Thymus (tissue), 11 donors: ENCODE measurements around the gene TMEM87B. TPM values are rescaled to one million over a fixed set of nuclear protein-coding genes. Genes with fewer than 3 reads are reported as not detected.
"Not testable (repeated sequence)": the region's sequence is repeated elsewhere in the genome, so short reads cannot be mapped to it uniquely, and the experiment has no call there.

ENCODE experiments used
- DNase-seq, 9 donors: peaks; one replicate each; pipeline ENCODE4 v3.0.0-alpha.2; 2013; ENCODE audit warnings: low spot score in 9 of 9, low read depth in 6 of 9, missing footprints in 1 of 9
- H3K27ac ChIP-seq, 2 donors: one replicate each; pipeline ENCODE4 v1.5.1; 2013; ENCODE audit warnings: control low read depth in 1 of 2, low read depth in 1 of 2, low read length in 1 of 2, mild to moderate bottlenecking in 1 of 2, moderate library complexity in 1 of 2
- H3K27me3 ChIP-seq, 2 donors: one replicate each; pipeline ENCODE4 v1.5.1; 2013; ENCODE audit warnings: low read length in 1 of 2; ENCODE audit not compliant: control insufficient read depth in 2 of 2, insufficient read depth in 1 of 2
- H3K36me3 ChIP-seq, 2 donors: one replicate each; pipeline ENCODE4 v1.5.1; 2013; ENCODE audit warnings: low read length in 1 of 2, mild to moderate bottlenecking in 1 of 2, moderate library complexity in 1 of 2; ENCODE audit not compliant: control insufficient read depth in 2 of 2, insufficient read depth in 2 of 2
- H3K4me1 ChIP-seq, 2 donors: one replicate each; pipeline ENCODE4 v1.5.1; 2013; ENCODE audit warnings: low read length in 2 of 2; ENCODE audit not compliant: control insufficient read depth in 2 of 2, insufficient read depth in 2 of 2
- H3K4me3 ChIP-seq, 2 donors: one replicate each; pipeline ENCODE4 v1.5.1; 2013; ENCODE audit warnings: low read length in 2 of 2, control low read depth in 1 of 2, mild to moderate bottlenecking in 1 of 2
- H3K9me3 ChIP-seq, 2 donors: one replicate each; pipeline ENCODE4 v1.5.1; 2013; ENCODE audit warnings: low read length in 1 of 2, mild to moderate bottlenecking in 1 of 2; ENCODE audit not compliant: control insufficient read depth in 2 of 2, insufficient read depth in 1 of 2
- WGBS: extraction: QIAGEN DNeasy Blood & Tissue Kit; methylation state at CpG from one replicate; pipeline ENCODE4 v1.1.7; 2013; 5-methylcytosine and 5-hydroxymethylcytosine counted together
- polyA plus RNA-seq: library from polyadenylated mRNA; stranded (reverse); fragments of 200-250 nt; gene quantifications from one replicate; pipeline ENCODE4 v1.2.3, GENCODE V29; 2013
- total RNA-seq: library from RNA; stranded (reverse); fragments of 120-200 nt; gene quantifications from one replicate; pipeline ENCODE4 v1.2.4, GENCODE V29; 2013
- donor health status: healthy.

The TMEM87B gene
- total and polyA plus RNA-seq, 2 donors = 13.1 to 18.6 TPM

DNA sequence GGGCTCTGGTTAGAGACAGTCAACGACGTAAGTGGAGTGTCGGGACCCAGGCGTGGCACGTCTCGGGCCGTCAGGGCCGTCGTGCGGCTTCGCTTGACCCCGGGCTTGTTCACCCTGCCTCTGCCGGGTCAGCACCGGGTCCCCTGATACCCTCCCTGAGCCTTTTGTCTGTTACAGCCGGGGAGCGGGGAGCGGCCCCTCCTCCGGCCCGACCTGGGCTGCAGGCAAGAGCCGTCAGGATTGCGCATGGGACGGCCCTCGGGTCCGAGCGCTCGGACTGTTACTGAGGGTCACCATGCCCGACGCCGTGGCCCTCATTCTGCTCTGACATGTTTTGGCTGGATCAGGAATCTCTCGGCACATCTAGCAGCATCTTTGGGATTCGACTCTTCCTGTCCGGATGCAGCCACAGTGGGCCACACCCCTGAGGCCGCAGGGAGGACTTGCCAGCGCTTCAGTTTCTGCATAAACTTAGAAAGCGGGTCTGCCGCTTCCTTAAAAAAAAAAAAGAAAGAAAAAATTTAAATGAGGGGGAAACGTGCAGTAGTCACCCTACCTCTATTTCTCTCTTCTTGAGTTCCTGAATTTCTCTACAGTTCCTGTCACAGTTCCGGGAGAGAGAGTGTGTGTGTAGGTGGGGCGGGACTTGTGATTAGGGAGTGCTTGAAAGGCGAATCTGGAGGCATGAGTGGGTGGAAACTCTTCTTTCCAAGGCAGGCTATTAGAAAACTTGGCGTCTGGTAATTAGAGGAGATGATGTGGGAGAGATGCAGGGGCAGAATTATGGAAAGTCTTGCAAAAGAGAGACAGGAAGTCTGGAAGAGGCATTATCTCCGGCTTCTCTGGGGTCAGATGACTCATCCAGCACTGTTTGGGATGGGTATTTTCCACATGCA lies 909 bp downstream of the TMEM87B start:
- peak overlapping the region; percentile 64 to 86 for H3K4me3 ChIP-seq
- no peaks in the 10 kb centered on the region for H3K27me3 ChIP-seq
- peaks cover 0 to 9% of the 10 kb centered on the region in 2 donors for H3K36me3 ChIP-seq
- no peaks in the 10 kb centered on the region for H3K9me3 ChIP-seq
- peaks cover 6 to 17% of the 10 kb centered on the region in 2 donors for H3K4me1 ChIP-seq
- WGBS = under 1% methylated on average over 42 of the region's 42 CpGs
- peak overlapping the region; percentile 92 to 93 for H3K27ac ChIP-seq
- DNase-seq = peak in 7 of 9 donors; percentile 13 to 64 (median 31)

DNA sequence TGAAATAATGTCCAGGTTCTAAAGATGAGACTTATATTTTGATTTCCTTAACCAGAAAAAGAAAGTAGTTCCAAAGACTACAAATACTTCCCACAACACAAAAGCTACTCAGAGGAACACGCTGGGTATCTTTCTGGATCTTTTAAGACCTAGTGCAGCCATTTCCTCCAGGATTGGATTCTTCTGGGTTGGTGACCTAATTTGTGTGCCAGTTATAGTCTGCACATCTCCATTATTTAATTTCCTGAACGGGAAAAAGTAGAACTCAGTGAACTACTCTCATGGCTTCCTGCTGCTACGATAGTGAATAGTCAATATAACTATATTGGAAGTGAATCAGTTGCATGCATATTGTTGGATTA lies 1.5 kb downstream of the TMEM87B start:
- Histone ChIP-seq H3K27ac (peak overlapping the region in 1 of 2 donors; percentile 92), H3K4me3 (peak overlapping the region; percentile 64 to 86), H3K27me3 (no peaks in the 10 kb centered on the region), H3K4me1 (peaks cover 6 to 17% of the 10 kb centered on the region in 2 donors), H3K9me3 (no peaks in the 10 kb centered on the region), H3K36me3 (peaks cover under 1 to 9% of the 10 kb centered on the region in 2 donors)
- 57% methylated on average over 3 of the region's 3 CpGs for WGBS
- no peak for DNase-seq

DNA sequence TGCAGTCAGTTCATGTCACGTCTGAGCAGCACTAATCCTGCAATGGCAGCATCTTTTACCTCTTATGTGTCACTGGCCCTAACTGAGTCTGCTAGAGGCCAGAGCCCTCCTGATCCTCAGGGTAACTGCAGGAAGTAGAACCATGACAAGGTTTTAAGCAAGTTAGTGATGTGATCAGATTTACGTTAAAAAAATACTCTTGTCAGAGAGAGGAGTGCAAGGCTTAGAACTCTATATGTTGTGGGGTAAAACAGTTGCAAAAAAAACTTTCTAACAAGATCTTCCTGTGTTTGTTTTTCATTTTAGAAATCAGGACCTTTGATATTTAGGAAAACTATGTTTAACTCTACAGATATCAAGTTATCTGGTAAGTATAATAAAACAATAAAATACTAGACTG lies 4.6 kb downstream of the TMEM87B start:
- Histone ChIP-seq H3K4me1 (peaks cover 3 to 13% of the 10 kb centered on the region in 2 donors), H3K4me3 (no peak overlapping the region), H3K36me3 (peaks cover 6 to 24% of the 10 kb centered on the region in 2 donors), H3K27me3 (no peaks in the 10 kb centered on the region), H3K27ac (no peak overlapping the region), H3K9me3 (no peaks in the 10 kb centered on the region)
- 93% methylated on average over 2 of the region's 2 CpGs for WGBS
- DNase-seq = no peak

- H3K4me1 ChIP-seq = peaks cover 2 to 11% of the 10 kb centered on the region in 2 donors
Observed at GRCh38 chr2:112061299-112061698, 6.2 kb downstream of the TMEM87B start.

DNA sequence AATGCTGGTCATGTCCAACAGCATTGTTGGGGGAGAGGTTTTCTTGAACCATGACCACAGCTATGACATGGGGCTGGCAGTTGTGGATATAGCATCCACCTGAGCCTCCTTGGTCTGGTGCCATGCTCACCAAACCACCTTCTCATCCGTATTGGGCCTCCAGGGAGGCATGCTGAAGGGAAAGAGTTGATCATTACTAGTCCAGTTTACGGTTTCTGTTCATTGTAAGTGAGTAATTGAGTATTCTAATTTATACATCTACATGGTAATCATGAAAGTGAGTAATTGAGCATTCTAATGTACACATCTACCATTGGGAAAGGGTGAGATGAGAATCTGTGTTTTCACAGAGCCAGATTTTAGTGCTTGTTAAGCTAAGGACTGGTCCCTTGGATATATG lies 6.8 kb downstream of the TMEM87B start:
- Histone ChIP-seq H3K4me3 (no peak overlapping the region), H3K4me1 (peaks cover 0 to 6% of the 10 kb centered on the region in 2 donors), H3K27ac (no peak overlapping the region), H3K9me3 (no peaks in the 10 kb centered on the region), H3K27me3 (no peaks in the 10 kb centered on the region), H3K36me3 (peaks cover 12 to 34% of the 10 kb centered on the region in 2 donors)
- DNase-seq = no peak
- WGBS = 97% methylated on average over 2 of the region's 2 CpGs

More at GRCh38 chr2:112061299-112061698, 6.2 kb downstream of the TMEM87B start:
- WGBS = 97% methylated on average over 1 of the region's 1 CpG
- no peaks in the 10 kb centered on the region for H3K27me3 ChIP-seq
- peaks cover 12 to 33% of the 10 kb centered on the region in 2 donors for H3K36me3 ChIP-seq
- no peak overlapping the region for H3K27ac ChIP-seq
- no peaks in the 10 kb centered on the region for H3K9me3 ChIP-seq
- no peak overlapping the region for H3K4me3 ChIP-seq
- no peak for DNase-seq

- Histone ChIP-seq H3K27ac (no peak overlapping the region), H3K9me3 (no peaks in the 10 kb centered on the region), H3K4me1 (no peaks in the 10 kb centered on the region), H3K4me3 (no peak overlapping the region), H3K36me3 (peaks cover 12 to 39% of the 10 kb centered on the region in 2 donors), H3K27me3 (no peaks in the 10 kb centered on the region)
- WGBS = 98% methylated on average over 1 of the region's 1 CpG
- no peak for DNase-seq
Observed at GRCh38 chr2:112062894-112063293, 7.8 kb downstream of the TMEM87B start.

DNA sequence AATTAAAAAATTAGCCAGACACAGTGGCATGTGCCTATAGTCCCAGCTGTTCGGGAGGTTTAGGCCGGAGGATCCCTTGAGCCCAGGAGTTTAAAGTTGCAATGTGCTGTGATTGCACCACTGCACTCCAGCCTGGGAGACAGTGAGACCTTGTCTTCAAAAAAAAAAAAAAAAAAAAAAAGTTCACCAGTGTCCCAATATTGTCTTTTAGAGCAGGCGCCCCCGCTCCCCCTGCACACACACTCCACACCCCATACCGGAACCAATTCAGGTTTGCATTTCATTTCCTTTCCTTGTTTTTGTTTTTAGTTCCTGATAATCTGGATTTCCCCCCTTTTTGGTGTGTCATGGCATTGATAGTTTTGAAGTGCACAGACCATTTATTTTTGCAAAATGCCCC lies 10.4 kb downstream of the TMEM87B start:
- DNase-seq = no peak
- Histone ChIP-seq H3K4me3 (no peak overlapping the region), H3K27me3 (no peaks in the 10 kb centered on the region), H3K4me1 (no peaks in the 10 kb centered on the region), H3K36me3 (peaks cover 12 to 36% of the 10 kb centered on the region in 2 donors), H3K9me3 (no peaks in the 10 kb centered on the region), H3K27ac (no peak overlapping the region)
- WGBS = 79% methylated on average over 5 of the region's 5 CpGs

DNA sequence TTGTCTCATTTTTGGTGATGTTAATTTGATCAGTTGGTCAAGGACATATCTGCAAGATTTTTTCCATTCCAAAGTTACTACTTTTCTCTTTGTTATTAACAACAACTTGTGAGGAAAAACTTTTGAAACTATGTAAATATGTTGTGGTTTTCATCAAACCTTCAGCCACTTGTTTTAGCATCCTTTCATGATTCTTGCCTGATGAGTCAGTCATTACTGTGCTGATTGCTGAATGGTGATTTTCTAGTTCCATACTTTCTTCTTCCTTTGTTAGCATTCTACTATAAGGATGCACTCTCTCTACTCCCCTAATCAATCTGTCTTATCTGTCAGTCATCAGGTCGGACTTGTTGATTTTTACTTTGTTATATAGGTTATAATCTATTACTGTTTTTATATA lies 10.9 kb downstream of the TMEM87B start:
- Histone ChIP-seq H3K9me3 (no peaks in the 10 kb centered on the region), H3K27ac (no peak overlapping the region), H3K4me3 (no peak overlapping the region), H3K4me1 (no peaks in the 10 kb centered on the region), H3K36me3 (peaks cover 12 to 36% of the 10 kb centered on the region in 2 donors), H3K27me3 (no peaks in the 10 kb centered on the region)
- WGBS = 96% methylated on average over 1 of the region's 1 CpG
- DNase-seq = no peak

DNA sequence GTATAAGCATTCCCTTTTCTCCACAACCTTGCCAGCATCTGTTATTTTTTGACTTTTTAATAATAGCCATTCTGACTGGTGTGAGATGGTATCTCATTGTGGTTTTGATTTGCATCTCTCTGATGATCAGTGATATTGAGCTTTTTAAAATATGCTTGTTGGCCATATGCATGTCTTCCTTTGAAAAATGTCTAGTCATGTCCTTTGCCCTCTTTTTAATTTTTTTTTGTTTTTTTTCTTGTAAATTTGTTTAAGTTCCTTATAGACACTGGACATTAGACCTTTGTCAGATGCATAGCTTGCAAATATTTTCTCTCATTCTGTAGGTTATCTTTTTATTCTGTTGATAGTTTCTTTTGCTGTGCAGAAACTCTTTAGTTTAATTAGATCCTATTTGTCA lies 14.7 kb downstream of the TMEM87B start:
- H3K4me1 ChIP-seq, H3K9me3 ChIP-seq, H3K27me3 ChIP-seq, DNase-seq, H3K4me3 ChIP-seq, H3K27ac ChIP-seq: not testable (repeated sequence)
- peaks cover 5 to 30% of the 10 kb centered on the region in 2 donors for H3K36me3 ChIP-seq
